Lung (tissue), 12 donors: ENCODE data around the gene ZFC3H1. TPM values are rescaled to one million over a fixed set of nuclear protein-coding genes. Genes with fewer than 3 reads are reported as not detected.

ENCODE experiments used
- ATAC-seq: fragments of 200-7000 bp; cut with Tn5 transposase; one replicate; pipeline ENCODE4 v1.9.1; 2020; ENCODE audit warnings: moderate number of reproducible peaks; ENCODE audit not compliant: insufficient read depth, low FRiP score
- DNase-seq, 3 donors: peaks; one replicate each; pipeline ENCODE4 v3.0.0-alpha.2; 2013 to 2017
- H3K27ac ChIP-seq, 2 donors: one replicate each; pipeline ENCODE4 v1.5.1; 2013; ENCODE audit warnings: mild to moderate bottlenecking in 2 of 2, moderate library complexity in 2 of 2, control low read depth in 1 of 2, inconsistent platforms in 1 of 2, low read depth in 1 of 2, low read length in 1 of 2
- H3K27me3 ChIP-seq, 3 donors: one replicate each; pipeline ENCODE4 v1.5.1; 2013; ENCODE audit warnings: low read length in 2 of 3; ENCODE audit not compliant: control insufficient read depth in 3 of 3, insufficient read depth in 3 of 3
- H3K36me3 ChIP-seq, 4 donors: one replicate each; pipeline ENCODE4 v1.5.1; 2013; ENCODE audit warnings: low read length in 4 of 4, mild to moderate bottlenecking in 1 of 4, moderate library complexity in 1 of 4; ENCODE audit not compliant: control insufficient read depth in 4 of 4, insufficient read depth in 4 of 4
- H3K4me1 ChIP-seq, 5 donors: one replicate each; pipeline ENCODE4 v1.5.1; 2013; ENCODE audit warnings: low read length in 5 of 5, mild to moderate bottlenecking in 2 of 5, moderate library complexity in 1 of 5; ENCODE audit not compliant: control insufficient read depth in 5 of 5, insufficient read depth in 5 of 5
- H3K4me3 ChIP-seq: one replicate; pipeline ENCODE4 v1.5.1; 2013; ENCODE audit warnings: mild to moderate bottlenecking, control low read depth, moderate library complexity
- H3K9ac ChIP-seq, 2 donors: one replicate each; pipeline ENCODE4 v1.5.1; 2013; ENCODE audit warnings: low read length in 2 of 2, control low read depth in 1 of 2; ENCODE audit not compliant: insufficient read depth in 1 of 2
- H3K9me3 ChIP-seq, 4 donors: one replicate each; pipeline ENCODE4 v1.5.1; 2013; ENCODE audit warnings: low read length in 3 of 4, mild to moderate bottlenecking in 1 of 4, moderate library complexity in 1 of 4; ENCODE audit not compliant: control insufficient read depth in 4 of 4, insufficient read depth in 3 of 4
- CTCF ChIP-seq: IDR thresholded peaks from 2 replicates; pipeline ENCODE4 v1.5.1; 2012; ENCODE audit warnings: mild to moderate bottlenecking; ENCODE audit errors: control extremely low read depth, extremely low read depth
- WGBS, 2 donors: extraction: QIAGEN DNeasy Blood & Tissue Kit; methylation state at CpG; one replicate each; pipeline ENCODE4 v1.1.7; 2013; 5-methylcytosine and 5-hydroxymethylcytosine counted together
- polyA plus RNA-seq, 2 donors: library from polyadenylated mRNA; stranded (reverse); fragments of 200-250 nt; gene quantifications; one replicate each; pipeline ENCODE4 v1.2.1, GENCODE V29; 2013
- total RNA-seq, 2 donors: library from RNA; depleted of rRNA in 1 of 2; stranded (reverse); fragments of >200 nt in 1 of 2; gene quantifications; one replicate each; pipeline ENCODE4 v1.2.1, GENCODE V29; 2014 to 2021
- donor health status: control.
- donor health status: control.
- donor health status: Bipolar disorder and iron deficiency.
- donor health status: healthy.
- donor health status: DM: yes; HTN: yes; CAD: no.

ZFC3H1 gene
- total and polyA plus RNA-seq, 4 donors, result 15.5 to 107 (median 29.6) TPM

GRCh38 chr12:71656740-71657139 is 6.9 kb downstream of the ZFC3H1 start:
- DNase-seq, result no peak
- Histone ChIP-seq H3K4me1 (peaks cover 0 to 7% (median 3%) of the 10 kb centered on the region in 5 donors), H3K27me3 (no peaks in the 10 kb centered on the region), H3K27ac (no peak overlapping the region), H3K4me3 (no peak overlapping the region), H3K9ac (no peak overlapping the region), H3K9me3 (peaks cover 0 to 5% (median 1%) of the 10 kb centered on the region in 4 donors), H3K36me3 (peaks cover 6 to 36% (median 21%) of the 10 kb centered on the region in 4 donors)
- no peak for TF ChIP-seq CTCF
- WGBS, 2 donors, result 76 to 91% methylated on average over 3 of the region's 3 CpGs
- ATAC-seq, result no peak

GRCh38 chr12:71655907-71656306 is 7.7 kb downstream of the ZFC3H1 start:
- WGBS, 2 donors, result 89 to 93% methylated on average over 1 of the region's 1 CpG
- TF ChIP-seq CTCF, result no peak
- Histone ChIP-seq H3K27me3 (no peaks in the 10 kb centered on the region), H3K9ac (no peak overlapping the region), H3K4me1 (peaks cover 0 to 2% (median 0%) of the 10 kb centered on the region in 5 donors), H3K9me3 (peaks cover 0 to 5% (median 1%) of the 10 kb centered on the region in 4 donors), H3K27ac (no peak overlapping the region), H3K4me3 (no peak overlapping the region), H3K36me3 (peaks cover 6 to 40% (median 26%) of the 10 kb centered on the region in 4 donors)
- DNase-seq, result no peak
- ATAC-seq, result no peak

GRCh38 chr12:71655495-71655894 is 8.2 kb downstream of the ZFC3H1 start:
- H3K27ac ChIP-seq, result no peak overlapping the region
- DNase-seq, result no peak
- WGBS, 2 donors, result 18 to 38% methylated on average over 1 of the region's 1 CpG
- H3K4me1 ChIP-seq, result peaks cover 0 to 2% (median 0%) of the 10 kb centered on the region in 5 donors
- peaks cover 0 to 5% (median 1%) of the 10 kb centered on the region in 4 donors for H3K9me3 ChIP-seq
- no peak for TF ChIP-seq CTCF
- H3K27me3 ChIP-seq, result no peaks in the 10 kb centered on the region
- H3K9ac ChIP-seq, result no peak overlapping the region
- H3K36me3 ChIP-seq, result peaks cover 6 to 40% (median 27%) of the 10 kb centered on the region in 4 donors
- no peak overlapping the region for H3K4me3 ChIP-seq
- ATAC-seq, result no peak

GRCh38 chr12:71654200-71654599 is 9.4 kb downstream of the ZFC3H1 start:
- H3K9me3 ChIP-seq, result peaks cover 0 to 5% (median 1%) of the 10 kb centered on the region in 4 donors
- H3K4me3 ChIP-seq, result no peak overlapping the region
- ATAC-seq (no peak), DNase-seq (no peak)
- H3K27me3 ChIP-seq, result no peaks in the 10 kb centered on the region
- H3K27ac ChIP-seq, result no peak overlapping the region
- no peak for TF ChIP-seq CTCF
- peaks cover 0 to 2% (median 0%) of the 10 kb centered on the region in 5 donors for H3K4me1 ChIP-seq
- peaks cover 6 to 30% (median 21%) of the 10 kb centered on the region in 4 donors for H3K36me3 ChIP-seq
- 81 to 99% methylated on average over 3 of the region's 3 CpGs for WGBS, 2 donors
- H3K9ac ChIP-seq, result no peak overlapping the region
